22Rv1 (cell line): ENCODE data around the gene ARID5A.

ENCODE experiments used
- CTCF ChIP-seq: fragments of 450-650 bp; IDR thresholded peaks from 2 replicates; pipeline ENCODE4 v1.5.1; 2017; ENCODE audit warnings: mild to moderate bottlenecking
- ZFX ChIP-seq: fragments of 450-650 bp; IDR thresholded peaks from 2 replicates; pipeline ENCODE4 v1.6.1; 2017; ENCODE audit warnings: antibody characterized with exemption, borderline replicate concordance

GRCh38 chr2:96556441-96557330 is 20.1 kb downstream of the ARID5A start:
- TF ChIP-seq CTCF (no peak), ZFX (no peak)
